Measurements from ENCODE around the gene GAST. TPM values are rescaled to one million over a fixed set of nuclear protein-coding genes. Genes with fewer than 3 reads are reported as not detected.

Gene GAST
- total RNA-seq, 1 donor from 2014 or later, result not detected

DNA sequence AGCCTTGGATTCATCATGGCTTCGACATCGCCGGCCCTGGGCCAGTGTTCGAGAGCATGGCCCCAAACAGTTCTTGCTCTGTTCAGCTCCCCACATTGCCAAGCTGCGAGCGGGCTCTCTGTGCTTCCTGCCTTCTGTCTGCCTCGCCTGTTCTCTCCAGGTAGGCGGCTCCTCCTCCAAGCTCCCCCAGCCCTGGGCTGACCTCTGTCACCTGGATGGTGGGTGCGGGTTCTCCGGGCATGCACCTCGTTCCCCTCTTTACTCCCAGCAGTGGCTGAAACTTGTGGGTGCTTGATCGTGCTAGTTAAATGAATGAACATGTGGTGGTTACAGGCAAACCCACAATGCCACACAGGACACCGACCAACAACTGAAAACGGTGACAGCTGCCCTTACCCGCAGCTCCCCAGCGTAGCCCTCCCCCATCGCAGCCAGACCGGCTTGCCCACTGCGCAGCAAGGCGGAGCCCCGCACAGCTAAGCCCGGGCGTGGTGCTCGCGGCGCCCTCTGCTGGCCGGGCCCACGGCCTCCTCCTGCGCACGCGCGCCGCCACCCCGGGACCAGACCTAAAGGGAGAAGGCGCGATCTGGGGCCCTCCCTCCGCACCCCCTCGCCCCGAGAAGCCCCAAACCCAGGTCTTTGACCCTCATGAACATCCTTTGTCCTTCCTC lies 46.4 kb upstream of the GAST start:
- TF ChIP-seq EZH2phosphoT487 (IDR thresholded peaks at IDR 0.05), result peak; percentile 12
- TF ChIP-seq, protein P1, sequence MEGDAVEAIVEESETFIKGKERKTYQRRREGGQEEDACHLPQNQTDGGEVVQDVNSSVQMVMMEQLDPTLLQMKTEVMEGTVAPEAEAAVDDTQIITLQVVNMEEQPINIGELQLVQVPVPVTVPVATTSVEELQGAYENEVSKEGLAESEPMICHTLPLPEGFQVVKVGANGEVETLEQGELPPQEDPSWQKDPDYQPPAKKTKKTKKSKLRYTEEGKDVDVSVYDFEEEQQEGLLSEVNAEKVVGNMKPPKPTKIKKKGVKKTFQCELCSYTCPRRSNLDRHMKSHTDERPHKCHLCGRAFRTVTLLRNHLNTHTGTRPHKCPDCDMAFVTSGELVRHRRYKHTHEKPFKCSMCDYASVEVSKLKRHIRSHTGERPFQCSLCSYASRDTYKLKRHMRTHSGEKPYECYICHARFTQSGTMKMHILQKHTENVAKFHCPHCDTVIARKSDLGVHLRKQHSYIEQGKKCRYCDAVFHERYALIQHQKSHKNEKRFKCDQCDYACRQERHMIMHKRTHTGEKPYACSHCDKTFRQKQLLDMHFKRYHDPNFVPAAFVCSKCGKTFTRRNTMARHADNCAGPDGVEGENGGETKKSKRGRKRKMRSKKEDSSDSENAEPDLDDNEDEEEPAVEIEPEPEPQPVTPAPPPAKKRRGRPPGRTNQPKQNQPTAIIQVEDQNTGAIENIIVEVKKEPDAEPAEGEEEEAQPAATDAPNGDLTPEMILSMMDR (IDR thresholded peaks at IDR 0.05), result peak; percentile 94
- TF ChIP-seq EZH2 (IDR thresholded peaks at IDR 0.05), result no peak
- Mint-ChIP-seq H3K4me3 (peak overlapping the region; percentile 82), H3K4me1 (peaks cover 13% of the 10 kb centered on the region), H3K36me3 (no peaks in the 10 kb centered on the region), H3K9me3 (no peaks in the 10 kb centered on the region), H3K27me3 (ENCODE audit: insufficient read depth, low read depth) (peaks cover 17% of the 10 kb centered on the region), H3K27ac (peak overlapping the region; percentile 83)
- peak; percentile 92 for DNase-seq (ENCODE audit: low spot score)
- Histone ChIP-seq H3K9me3 (ENCODE audit: low read depth) (no peaks in the 10 kb centered on the region), H3K27ac (no peak overlapping the region), H3K4me2 (peak overlapping the region; percentile 81), H2AFZ (replicated peaks) (peak overlapping the region; percentile 89), H4K20me1 (ENCODE audit: low read depth) (no peaks in the 10 kb centered on the region), H3K79me2 (ENCODE audit: low read depth) (no peaks in the 10 kb centered on the region), H3K4me1 (peaks cover 4% of the 10 kb centered on the region), H3K27me3 (peaks cover 35% of the 10 kb centered on the region), H3K4me3 (peak overlapping the region; percentile 49), H3K36me3 (no peaks in the 10 kb centered on the region), H3K9ac (no peak overlapping the region), H3F3A (ENCODE audit: low read depth) (peaks cover 17% of the 10 kb centered on the region)

DNA sequence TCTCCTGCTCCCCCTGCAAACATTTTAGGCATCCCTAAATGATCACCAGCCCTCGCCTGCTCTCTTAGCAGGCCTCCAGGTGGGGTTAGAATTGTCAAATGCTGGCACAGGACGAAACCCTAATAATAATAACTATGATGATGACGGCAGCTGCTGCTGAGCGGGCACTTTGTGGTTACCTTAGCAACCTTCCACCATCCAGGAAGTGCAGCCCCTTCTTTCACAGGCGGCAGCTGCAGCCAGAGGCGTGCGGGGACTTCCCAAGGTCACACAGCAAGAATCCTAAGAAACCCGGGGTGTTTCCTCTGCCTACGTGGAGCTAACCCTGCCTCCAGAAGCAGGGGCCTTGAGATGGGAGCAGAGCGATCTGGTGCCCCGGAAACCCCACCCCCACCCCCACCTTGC lies 45.9 kb upstream of the GAST start:
- H4K20me1 ChIP-seq (ENCODE audit: low read depth), result no peaks in the 10 kb centered on the region
- Mint-ChIP-seq H3K9me3 (no peaks in the 10 kb centered on the region), H3K27me3 (ENCODE audit: insufficient read depth, low read depth) (peaks cover 17% of the 10 kb centered on the region), H3K36me3 (no peaks in the 10 kb centered on the region), H3K4me1 (peaks cover 13% of the 10 kb centered on the region), H3K4me3 (peak overlapping the region; percentile 82), H3K27ac (peak overlapping the region; percentile 83)
- peak overlapping the region; percentile 89 for H2AFZ ChIP-seq (replicated peaks)
- H3K27me3 ChIP-seq, result peaks cover 35% of the 10 kb centered on the region
- peak overlapping the region; percentile 81 for H3K4me2 ChIP-seq
- peak; percentile 41 for DNase-seq (ENCODE audit: low spot score)
- no peak for TF ChIP-seq EZH2 (IDR thresholded peaks at IDR 0.05)
- no peak for TF ChIP-seq EZH2phosphoT487 (IDR thresholded peaks at IDR 0.05)
- TF ChIP-seq, protein P1 (IDR thresholded peaks at IDR 0.05), result no peak
- H3K27ac ChIP-seq, result no peak overlapping the region
- H3F3A ChIP-seq (ENCODE audit: low read depth), result peaks cover 17% of the 10 kb centered on the region
- no peaks in the 10 kb centered on the region for H3K36me3 ChIP-seq
- H3K9me3 ChIP-seq (ENCODE audit: low read depth), result no peaks in the 10 kb centered on the region
- H3K9ac ChIP-seq, result no peak overlapping the region
- peaks cover 4% of the 10 kb centered on the region for H3K4me1 ChIP-seq
- H3K4me3 ChIP-seq, result peak overlapping the region; percentile 49
- no peaks in the 10 kb centered on the region for H3K79me2 ChIP-seq (ENCODE audit: low read depth)

DNA sequence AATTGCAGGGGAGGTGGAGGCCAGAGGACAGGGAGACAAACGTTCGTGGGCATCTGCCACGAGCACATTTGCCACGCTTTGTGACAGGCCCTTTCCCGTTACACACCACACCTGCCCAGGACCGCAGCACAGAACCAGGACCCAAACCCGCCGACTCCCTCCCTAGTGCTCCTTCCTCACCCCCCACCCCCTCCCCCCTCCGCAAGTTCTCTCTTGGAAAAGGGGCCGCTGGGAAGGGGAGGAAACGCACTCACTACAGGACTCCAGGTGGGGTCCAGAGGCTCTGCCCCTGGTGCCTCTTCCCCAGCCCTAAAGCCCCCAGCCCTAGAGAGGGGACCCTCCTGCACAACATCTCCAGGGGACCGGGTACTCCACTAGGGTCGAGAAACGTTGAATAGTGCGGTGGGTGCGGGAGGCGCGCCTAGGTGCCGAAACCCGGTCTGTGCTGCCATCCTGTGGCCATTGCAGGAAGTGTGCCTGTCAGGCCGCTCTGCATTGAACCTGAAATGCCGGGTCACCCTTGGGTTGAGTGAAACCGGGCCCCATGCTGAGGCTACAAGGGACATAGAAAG lies 45.3 kb upstream of the GAST start:
- no peaks in the 10 kb centered on the region for H3K36me3 ChIP-seq
- peaks cover 35% of the 10 kb centered on the region for H3K27me3 ChIP-seq
- H3K4me2 ChIP-seq, result peak overlapping the region; percentile 81
- H3K27ac ChIP-seq, result no peak overlapping the region
- no peak overlapping the region for H3K27ac Mint-ChIP-seq
- H3K79me2 ChIP-seq (ENCODE audit: low read depth), result no peaks in the 10 kb centered on the region
- H3F3A ChIP-seq (ENCODE audit: low read depth), result peaks cover 17% of the 10 kb centered on the region
- peaks cover 4% of the 10 kb centered on the region for H3K4me1 ChIP-seq
- H3K4me1 Mint-ChIP-seq, result peaks cover 13% of the 10 kb centered on the region
- TF ChIP-seq EZH2 (IDR thresholded peaks at IDR 0.05) (peak; percentile 46), EZH2phosphoT487 (IDR thresholded peaks at IDR 0.05) (no peak)
- TF ChIP-seq, protein P1 (IDR thresholded peaks at IDR 0.05), result peak; percentile 96
- H3K36me3 Mint-ChIP-seq, result no peaks in the 10 kb centered on the region
- H3K4me3 Mint-ChIP-seq, result peak overlapping the region; percentile 82
- H2AFZ ChIP-seq (replicated peaks), result peak overlapping the region; percentile 89
- peak; percentile 85 for DNase-seq (ENCODE audit: low spot score)
- peaks cover 17% of the 10 kb centered on the region for H3K27me3 Mint-ChIP-seq (ENCODE audit: insufficient read depth, low read depth)
- H3K9me3 Mint-ChIP-seq, result no peaks in the 10 kb centered on the region
- no peaks in the 10 kb centered on the region for H3K9me3 ChIP-seq (ENCODE audit: low read depth)
- no peak overlapping the region for H3K9ac ChIP-seq
- peak overlapping the region; percentile 49 for H3K4me3 ChIP-seq
- H4K20me1 ChIP-seq (ENCODE audit: low read depth), result no peaks in the 10 kb centered on the region
